Heart left ventricle (tissue), 16 donors: ENCODE measurements around the gene CDKN2B. TPM values are rescaled to one million over a fixed set of nuclear protein-coding genes. Genes with fewer than 3 reads are reported as not detected.

ENCODE experiments used
- ATAC-seq, 4 donors: fragments of 200-7000 bp; cut with Tn5 transposase; one replicate each; pipeline ENCODE4 v1.9.1; 2020 to 2022; ENCODE audit warnings: moderate library complexity in 4 of 4, mild to moderate bottlenecking in 3 of 4, moderate number of reproducible peaks in 1 of 4
- DNase-seq, 5 donors: peaks; one replicate each; pipeline ENCODE4 v3.0.0-alpha.2; 2020
- H3K27ac ChIP-seq, 12 donors: fragments of 200-600 bp; sonication (generic) in 4 of 12; one replicate each; pipeline versions ENCODE4 v1.5.0 to v1.8.0; 2016 to 2022; ENCODE audit warnings: mild to moderate bottlenecking in 2 of 12
- H3K27me3 ChIP-seq, 9 donors: fragments of 200-600 bp; sonication (generic) in 2 of 9; one replicate each; pipeline versions ENCODE4 v1.5.1 to v1.8.0; 2016 to 2022; ENCODE audit warnings: mild to moderate bottlenecking in 3 of 9
- H3K36me3 ChIP-seq, 9 donors: fragments of 200-600 bp; sonication (generic) in 2 of 9; one replicate each; pipeline versions ENCODE4 v1.5.0 to v1.8.0; 2018 to 2022; ENCODE audit warnings: mild to moderate bottlenecking in 2 of 9
- H3K4me1 ChIP-seq, 12 donors: fragments of 200-600 bp; sonication (generic) in 4 of 12; one replicate each; pipeline versions ENCODE4 v1.5.0 to v1.8.0; 2016 to 2022; ENCODE audit warnings: mild to moderate bottlenecking in 3 of 12
- H3K4me3 ChIP-seq, 12 donors: fragments of 200-600 bp; sonication (generic) in 4 of 12; one replicate each; pipeline versions ENCODE4 v1.5.0 to v1.8.0; 2017 to 2022; ENCODE audit warnings: mild to moderate bottlenecking in 9 of 12, moderate library complexity in 4 of 12
- H3K9me3 ChIP-seq, 12 donors: fragments of 200-600 bp; sonication (generic) in 4 of 12; one replicate each; pipeline versions ENCODE4 v1.5.0 to v1.8.0; 2016 to 2022; ENCODE audit warnings: mild to moderate bottlenecking in 1 of 12
- CTCF ChIP-seq, 12 donors: fragments of 200-600 bp; sonication (generic) in 4 of 12; IDR thresholded peaks; one replicate each; pipeline versions ENCODE4 v1.5.0 to v1.8.0; 2018 to 2022; ENCODE audit warnings: antibody characterized with exemption in 12 of 12, mild to moderate bottlenecking in 5 of 12
- POLR2A ChIP-seq, 2 donors: fragments of 450-650 bp; IDR thresholded peaks; one replicate each; pipeline ENCODE4 v1.6.1; 2017; ENCODE audit warnings: antibody characterized with exemption in 2 of 2, mild to moderate bottlenecking in 2 of 2, moderate library complexity in 2 of 2
- WGBS, 4 donors: extraction: QIAGEN DNeasy Blood & Tissue Kit in 2 of 4; methylation state at CpG; one replicate each; pipeline versions ENCODE4 v1.1.5 to v1.1.7; 2013 to 2018; 5-methylcytosine and 5-hydroxymethylcytosine counted together
- intact Hi-C, 10 donors: fragments of 100-400 bp; cut with DNase I; formaldehyde crosslinking; loops; one replicate each; pipeline versions ENCODE4 v1.11.1 to v1.14.2; 2022
- polyA plus RNA-seq, 2 donors: library from polyadenylated mRNA; stranded (reverse); fragments of 200-250 nt; gene quantifications; one replicate each; pipeline ENCODE4 v1.2.3, GENCODE V29; 2013
- total RNA-seq, 9 donors: library from RNA; depleted of rRNA in 2 of 9; stranded (reverse); fragments of >200 nt in 2 of 9; fragmentation: NEBNext Ultra II Directional in 3 of 9; extraction: Animal tissue kit (Norgen Biotek cat#: 25700) in 3 of 9; gene quantifications; one replicate each; pipeline versions ENCODE4 v1.1.0 to v1.2.4, GENCODE V29; 2016 to 2023
- donor health status: ischemic (EF 13 %, LVEDD 7.1; RV severe dilation, severe dysfunction).
- donor health status: healthy with polysubstance abuse.
- donor health status: DM: no; HTN: yes; CAD: no.
- donor health status: DM: no; HTN: no; CAD: no.
- donor health status: ischemic (EF 25% LVEDD 6.9; RV normal size, moderate dysfunction).
- donor health status: ischemic (EF 25% LVEDD 5.7; RV mildly dilated, moderate dysfunction).
- donor health status: healthy.
- donor health status: DM: yes; HTN: yes; CAD: no.
- donor health status: ischemic (EF 35%, LVEDD 5.7; RV mildly dilated, moderate dysfunction).
- donor health status: nonischemic (EF 11% LVEDD 7.7; RV severe dilation, severe dysfunction).
- donor health status: DM: yes; HTN: yes; CAD: no.
- donor health status: PGD.
- donor health status: ischemic (EF 29% LVEDD 5.4; RV normal size, mild dysfunction).
- donor health status: nonischemic (EF 23%, LVEDD 6.1; RV moderate dilation, normal function).

Gene CDKN2B
- total and polyA plus RNA-seq, 11 donors, result 0.88 to 4.8 (median 1.6) TPM

DNA sequence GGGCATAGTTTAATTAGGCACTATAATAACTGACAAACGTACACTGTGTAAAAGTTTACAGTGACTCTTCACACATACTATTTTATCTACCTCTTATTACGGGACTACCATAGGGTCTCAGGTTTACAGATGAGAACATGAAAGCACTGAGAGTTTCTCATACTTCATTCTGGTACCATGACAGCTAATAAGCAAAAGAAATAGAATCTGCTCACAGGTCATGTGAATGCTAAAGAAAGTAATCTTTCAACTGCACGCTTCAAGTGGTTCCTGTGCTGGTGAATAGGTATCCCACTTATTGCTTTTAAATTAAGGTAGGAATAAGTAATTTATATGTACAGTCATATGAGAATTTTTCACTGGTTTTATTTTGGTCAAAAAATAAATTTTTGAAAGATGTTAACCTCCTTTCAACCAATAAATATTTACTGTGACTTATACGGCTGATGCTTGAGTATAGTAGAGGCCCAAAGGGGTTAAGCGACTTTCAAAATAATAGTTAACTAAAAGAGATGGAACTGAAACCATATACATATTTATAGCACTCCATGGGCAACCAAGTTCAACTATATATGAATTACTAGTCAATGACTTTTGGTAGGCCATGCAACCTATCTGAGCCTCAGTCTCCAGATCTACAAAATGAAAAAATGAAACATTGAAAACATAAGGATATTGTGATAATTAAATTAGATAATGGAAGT is 23.0 kb downstream of the CDKN2B start:
- WGBS, 4 donors, result 61 to 76% (median 70%) methylated on average over 5 of the region's 5 CpGs
- H3K9me3 ChIP-seq, result no peaks in the 10 kb centered on the region
- H3K36me3 ChIP-seq, result no peaks in the 10 kb centered on the region
- peaks cover 0 to 4% (median 0%) of the 10 kb centered on the region in 12 donors for H3K4me1 ChIP-seq
- no peak overlapping the region for H3K4me3 ChIP-seq
- H3K27ac ChIP-seq, result no peak overlapping the region
- intact Hi-C loops, result no loop called here
- peaks cover 11 to 96% (median 71%) of the 10 kb centered on the region in 9 donors for H3K27me3 ChIP-seq
- DNase-seq (no peak), ATAC-seq (no peak)
- TF ChIP-seq POLR2A (IDR thresholded peaks at IDR 0.05) (no peak), CTCF (IDR thresholded peaks at IDR 0.05) (no peak)

GRCh38 chr9:21984101-21984500 is 25.0 kb downstream of the CDKN2B start:
- ATAC-seq (no peak), DNase-seq (no peak)
- Histone ChIP-seq H3K9me3 (no peaks in the 10 kb centered on the region), H3K4me3 (no peak overlapping the region), H3K27me3 (peaks cover 0 to 95% (median 67%) of the 10 kb centered on the region in 9 donors), H3K4me1 (no peaks in the 10 kb centered on the region), H3K27ac (no peak overlapping the region), H3K36me3 (no peaks in the 10 kb centered on the region)
- no peak for TF ChIP-seq POLR2A (IDR thresholded peaks at IDR 0.05)
- no peak for TF ChIP-seq CTCF (IDR thresholded peaks at IDR 0.05)
- intact Hi-C loops, result no loop called here

DNA sequence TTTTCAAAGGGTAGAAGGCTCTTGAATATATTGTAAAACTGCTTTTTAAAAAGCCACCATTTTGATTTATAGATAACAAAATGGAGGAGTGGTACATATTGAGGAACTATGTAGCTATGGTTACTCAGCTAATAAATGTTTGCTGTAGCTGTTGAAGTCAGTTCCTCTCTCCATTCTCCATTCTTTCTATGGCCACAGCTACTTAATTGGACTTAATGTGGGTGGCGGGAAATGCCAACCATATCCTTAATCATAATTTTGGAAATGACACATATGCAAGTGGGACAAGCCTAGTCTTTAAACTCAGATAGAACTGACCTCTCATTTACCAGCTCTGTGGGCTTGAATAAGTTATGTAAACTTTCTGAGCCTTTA is 25.6 kb downstream of the CDKN2B start:
- H3K4me1 ChIP-seq, result no peaks in the 10 kb centered on the region
- TF ChIP-seq CTCF (IDR thresholded peaks at IDR 0.05) (no peak), POLR2A (IDR thresholded peaks at IDR 0.05) (no peak)
- intact Hi-C loops, result no loop called here
- no peak for ATAC-seq
- H3K36me3 ChIP-seq, result no peaks in the 10 kb centered on the region
- H3K27ac ChIP-seq, result no peak overlapping the region
- H3K9me3 ChIP-seq, result no peaks in the 10 kb centered on the region
- DNase-seq, result no peak
- H3K27me3 ChIP-seq, result peaks cover 0 to 95% (median 67%) of the 10 kb centered on the region in 9 donors
- H3K4me3 ChIP-seq, result no peak overlapping the region
- 50 to 72% (median 70%) methylated on average over 1 of the region's 1 CpG for WGBS, 4 donors

- H3K4me3 ChIP-seq, result no peak overlapping the region
- H3K9me3 ChIP-seq, result no peaks in the 10 kb centered on the region
- peaks cover 0 to 95% (median 67%) of the 10 kb centered on the region in 9 donors for H3K27me3 ChIP-seq
- no peak for DNase-seq
- no peaks in the 10 kb centered on the region for H3K36me3 ChIP-seq
- no peak for ATAC-seq
- intact Hi-C loops, result no loop called here
- no peaks in the 10 kb centered on the region for H3K4me1 ChIP-seq
- TF ChIP-seq POLR2A (IDR thresholded peaks at IDR 0.05) (no peak), CTCF (IDR thresholded peaks at IDR 0.05) (no peak)
- no peak overlapping the region for H3K27ac ChIP-seq
- 50 to 88% (median 71%) methylated on average over 1 of the region's 1 CpG for WGBS, 4 donors
These were observed 26.1 kb downstream of the CDKN2B start for GRCh38 chr9:21982861-21983560.
